K562 (cell line): ENCODE measurements around the gene FRMD4B. TPM values are rescaled to one million over a fixed set of nuclear protein-coding genes. Genes with fewer than 3 reads are reported as not detected.

ENCODE experiments used
- ATAC-seq: fragments of 200-7000 bp; cut with Tn5 transposase; 3 replicates; pipeline ENCODE4 v1.9.1; 2020; ENCODE audit warnings: moderate library complexity
- BruUV-seq: library from RNA; stranded (reverse); fragments of 400-500 nt; replicated peaks from 2 replicates; lab custom pipeline; 2021; lab: Mats Ljungman, UMichigan
- CTCF ChIA-PET: fragments of 300-600 bp; formaldehyde crosslinking; extraction: SDS; loops from one replicate; lab custom pipeline; 2021; ENCODE audit warnings: low intra/inter-chr PET ratio; lab: Yijun Ruan, JAX
- POLR2A ChIA-PET: fragments of 300-600, 350-650 bp; sonication (Branson Sonifier 250); formaldehyde crosslinking; extraction: SDS; loops from one replicate; lab custom pipeline; 2021; ENCODE audit warnings: antibody characterized with exemption, inconsistent platforms; lab: Yijun Ruan, JAX
- DNase-seq, 4 experiments: peaks; one replicate each; pipeline versions ENCODE4 v3.0.0 to v3.0.0-alpha.2; 2011 to 2018; ENCODE audit warnings: low spot score in 3 of 4, mixed read lengths in 3 of 4; ENCODE audit errors: extremely low read depth in 1 of 4
- FAIRE-seq: peaks from 2 replicates; lab custom pipeline; 2011; peaks lifted over from hg19 to GRCh38; lab: Jason Lieb, UNC
- H2AFZ ChIP-seq: 2 replicates; pipeline ENCODE4 v1.6.0; 2011; ENCODE audit warnings: low read depth, low read length, control low read depth, inconsistent platforms
- H3K27ac ChIP-seq: fragments of 200-600 bp; 3 replicates; pipeline ENCODE4 v1.8.0; 2011; ENCODE audit warnings: low read depth, mild to moderate bottlenecking, control low read depth, inconsistent platforms, low read length, moderate library complexity, mixed read lengths; ENCODE audit errors: extremely low read depth
- H3K27me3 ChIP-seq, 2 experiments: fragments of 300-600 bp in 1 of 2; 2 replicates in 1 of 2; 3 replicates in 1 of 2; pipeline versions ENCODE4 v1.6.0 to v1.8.0; 2011; ENCODE audit warnings: inconsistent platforms in 2 of 2, low read length in 2 of 2, mild to moderate bottlenecking in 1 of 2, mixed read lengths in 1 of 2, moderate library complexity in 1 of 2; ENCODE audit not compliant: control insufficient read depth in 2 of 2, insufficient read depth in 2 of 2
- H3K36me3 ChIP-seq: fragments of 300-600 bp; 3 replicates; pipeline ENCODE4 v1.8.0; 2011; ENCODE audit warnings: mild to moderate bottlenecking, low read length, inconsistent platforms; ENCODE audit not compliant: control insufficient read depth, insufficient read depth
- H3K4me1 ChIP-seq, 2 experiments: fragments of 200-600 bp in 1 of 2; replicated peaks in 1 of 2; 2 replicates in 1 of 2; 3 replicates in 1 of 2; pipeline versions ENCODE4 v1.5.1 to v1.8.0; 2011; ENCODE audit warnings: inconsistent platforms in 2 of 2, low read length in 2 of 2, mild to moderate bottlenecking in 1 of 2, mixed read lengths in 1 of 2, moderate library complexity in 1 of 2; ENCODE audit not compliant: control insufficient read depth in 2 of 2, insufficient read depth in 2 of 2
- H3K4me2 ChIP-seq: 2 replicates; pipeline ENCODE4 v1.6.1; 2011; ENCODE audit warnings: low read length, control low read depth, inconsistent platforms, mixed read lengths; ENCODE audit not compliant: insufficient read depth
- H3K4me3 ChIP-seq: fragments of 200-600 bp; sonication (generic), shearing (Covaris generic); 2 replicates; pipeline ENCODE4 v1.5.1; 2016; ENCODE audit warnings: control low read depth, inconsistent platforms
- H3K79me2 ChIP-seq: fragments of 200-600 bp; 3 replicates; pipeline ENCODE4 v1.8.0; 2011; ENCODE audit warnings: low read length, inconsistent platforms; ENCODE audit not compliant: control insufficient read depth, insufficient read depth
- H3K9ac ChIP-seq, 2 experiments: 2 replicates each; pipeline versions ENCODE4 v1.6.0 to v1.6.1; 2011; ENCODE audit warnings: low read depth in 2 of 2, low read length in 2 of 2, control low read depth in 1 of 2, inconsistent platforms in 1 of 2, mild to moderate bottlenecking in 1 of 2, mixed read lengths in 1 of 2; ENCODE audit not compliant: insufficient read depth in 1 of 2
- H3K9me1 ChIP-seq: one replicate; pipeline ENCODE4 v1.6.0; 2011; ENCODE audit warnings: inconsistent platforms, mild to moderate bottlenecking, low read length, moderate library complexity; ENCODE audit not compliant: control insufficient read depth, insufficient read depth
- H3K9me3 ChIP-seq: replicated peaks from 2 replicates; pipeline ENCODE4 v1.5.1; 2011; ENCODE audit warnings: low read depth, low read length, inconsistent platforms; ENCODE audit not compliant: control insufficient read depth, insufficient read depth
- H4K20me1 ChIP-seq: replicated peaks from 2 replicates; pipeline ENCODE4 v1.6.1; 2011; ENCODE audit warnings: low read length, inconsistent platforms, mixed read lengths; ENCODE audit not compliant: control insufficient read depth, insufficient read depth
- ATF1 ChIP-seq, 2 experiments: fragments of 450-650 bp in 1 of 2; IDR thresholded peaks; 2 replicates each; pipeline ENCODE4 v1.6.1; 2016; ENCODE audit warnings: missing compliant biosample characterization in 1 of 2, missing genetic modification characterization in 1 of 2
- ATF7 ChIP-seq: fragments of 450-650 bp; IDR thresholded peaks from 2 replicates; pipeline ENCODE4 v1.7.1; 2014; ENCODE audit warnings: mild to moderate bottlenecking, moderate library complexity
- BHLHE40 ChIP-seq: IDR thresholded peaks from 2 replicates; pipeline ENCODE4 v1.6.1; 2011; ENCODE audit warnings: low read length, improper control_type of control experiment
- DACH1 ChIP-seq: fragments of 450-650 bp; IDR thresholded peaks from 2 replicates; pipeline ENCODE4 v1.6.1; 2018; ENCODE audit not compliant: partially characterized antibody
- FOXO4 ChIP-seq: fragments of 450-650 bp; formaldehyde crosslinking; IDR thresholded peaks from 2 replicates; pipeline ENCODE4 v1.4.0; 2020; ENCODE audit warnings: mild to moderate bottlenecking, moderate library complexity
- GTF3C2 ChIP-seq: IDR thresholded peaks from 3 replicates; pipeline ENCODE4 v1.6.1; 2011; ENCODE audit warnings: borderline replicate concordance, mild to moderate bottlenecking, moderate library complexity; ENCODE audit not compliant: insufficient read length; ENCODE audit errors: extremely low read depth
- NR2F6 ChIP-seq: fragments of 450-650 bp; formaldehyde crosslinking; IDR thresholded peaks from 2 replicates; pipeline ENCODE4 v1.4.0; 2020; ENCODE audit warnings: mild to moderate bottlenecking
- POLR2AphosphoS5 ChIP-seq: IDR thresholded peaks from 2 replicates; pipeline ENCODE4 v1.6.1; 2011; ENCODE audit warnings: mild to moderate bottlenecking, low read depth, low read length, moderate library complexity; ENCODE audit not compliant: control insufficient read depth, insufficient read depth
- TARDBP ChIP-seq: fragments of 450-650 bp; IDR thresholded peaks from 2 replicates; pipeline ENCODE4 v1.6.1; 2016
- THRA ChIP-seq: fragments of 450-650 bp; IDR thresholded peaks from 2 replicates; pipeline ENCODE4 v1.6.1; 2017; ENCODE audit warnings: mild to moderate bottlenecking, moderate library complexity
- ZFP36 ChIP-seq: fragments of 150-350 bp; IDR thresholded peaks from 2 replicates; pipeline ENCODE4 v1.6.1; 2018; ENCODE audit warnings: low read length, low read depth; ENCODE audit not compliant: partially characterized antibody
- ZNF175 ChIP-seq: fragments of 200-800 bp; sonication (Bioruptor generic); IDR thresholded peaks from 2 replicates; pipeline ENCODE4 v1.6.1; 2016; ENCODE audit warnings: low read depth, mild to moderate bottlenecking, missing genetic modification characterization, missing compliant biosample characterization
- WGBS: fragments of 100-300 bp; shearing (Covaris generic); methylation state at CpG from one replicate; pipeline ENCODE4 v1.1.6; 2016; ENCODE audit warnings: low coverage, mixed read lengths; ENCODE audit not compliant: insufficient coverage; ENCODE audit errors: missing lambda C conversion rate; 5-methylcytosine and 5-hydroxymethylcytosine counted together
- in situ Hi-C: fragments of 300-500 bp; cut with MboI; formaldehyde crosslinking; loops from 4 replicates; pipeline ENCODE4 v1.15.0; 2018; ENCODE audit warnings: inconsistent platforms, mixed read lengths
- intact Hi-C: fragments of 100-400 bp; cut with micrococcal nuclease; formaldehyde crosslinking; loops from 2 replicates; pipeline ENCODE4 v1.14.2; 2022
- polyA plus RNA-seq, 8 experiments: library from polyadenylated mRNA; depleted of rRNA in 4 of 8; stranded (reverse) in 5 of 8; unstranded in 3 of 8; fragments of >200 nt; fragmentation: Nextera tagmentation in 2 of 8; fragmentation: Illumina TruSeq in 1 of 8; extraction: Ambion mirVana in 2 of 8; extraction: Trizol in 1 of 8; gene quantifications; 2 replicates each; pipeline versions ENCODE4 v1.2.1 to v1.2.3, GENCODE V29; 2011 to 2014; ENCODE audit warnings: inconsistent platforms in 1 of 8, missing spikeins in 1 of 8
- total RNA-seq, 7 experiments: library from RNA; depleted of rRNA in 6 of 7; stranded (reverse); fragments of >200 nt in 6 of 7; fragmentation: Illumina TruSeq in 2 of 7; extraction: Trizol in 2 of 7; gene quantifications; 2 replicates each; pipeline versions ENCODE4 v1.2.1 to v1.2.3, GENCODE V29; 2011 to 2021; ENCODE audit warnings: low replicate concordance in 1 of 7
- TF ChIP-seq, protein P1 (sequence below): sonication (generic); formaldehyde crosslinking; IDR thresholded peaks from 2 replicates; pipeline ENCODE4 v1.8.1; 2023; ENCODE audit warnings: mild to moderate bottlenecking, missing genetic modification reagents
- TF ChIP-seq, protein P2 (sequence below): fragments of 450-650 bp; IDR thresholded peaks from 2 replicates; pipeline ENCODE4 v1.6.1; 2018; ENCODE audit warnings: mild to moderate bottlenecking, low read depth; ENCODE audit not compliant: partially characterized antibody

Gene FRMD4B
- total and polyA plus RNA-seq, 9 of the 15 experiments (the other 6 are each of a cell fraction or from before 2014, with no cell fraction given): 0.03 to 0.09 (median 0.04) TPM; not detected in 3

- intact Hi-C loops: no loop called here
- H3K27me3 ChIP-seq: peaks cover 0 to 5% of the 10 kb centered on the region in 2 experiments; a peak in 1 of 5 replicates
- ChIA-PET CTCF (no interaction called here), POLR2A (no interaction called here)
- no peaks in the 10 kb centered on the region for H3K36me3 ChIP-seq
- DNase-seq: no peak
- 3% methylated on average over 10 of the region's 10 CpGs for WGBS
- FAIRE-seq: no peak
- no peaks in the 10 kb centered on the region for H4K20me1 ChIP-seq
- no peak overlapping the region for H2AFZ ChIP-seq
- no TSS peak for BruUV-seq
- no peak for ATAC-seq
- H3K4me2 ChIP-seq: no peak overlapping the region
- H3K4me1 ChIP-seq: no peaks in the 10 kb centered on the region
- H3K27ac ChIP-seq: no peak overlapping the region
- H3K9me3 ChIP-seq: no peaks in the 10 kb centered on the region
- in situ Hi-C loops: no loop called here
- no peaks in the 10 kb centered on the region for H3K79me2 ChIP-seq
- no peaks in the 10 kb centered on the region for H3K9me1 ChIP-seq
- no peak overlapping the region for H3K9ac ChIP-seq
- H3K4me3 ChIP-seq: no peak overlapping the region
- TF ChIP-seq POLR2AphosphoS5 (no peak), TARDBP (no peak), ATF1 (CRISPR knock-in tag; IDR thresholded peaks at IDR 0.05) (no peak), ATF1 (tag; IDR thresholded peaks at IDR 0.05) (no peak), BHLHE40 (no peak), FOXO4 (CRISPR knock-in tag) (no peak), NR2F6 (CRISPR knock-in tag) (no peak), ZFP36 (no peak), ATF7 (no peak), DACH1 (no peak), THRA (no peak), ZNF175 (CRISPR knock-in tag) (no peak), GTF3C2 (no peak)
- TF ChIP-seq, protein P1, sequence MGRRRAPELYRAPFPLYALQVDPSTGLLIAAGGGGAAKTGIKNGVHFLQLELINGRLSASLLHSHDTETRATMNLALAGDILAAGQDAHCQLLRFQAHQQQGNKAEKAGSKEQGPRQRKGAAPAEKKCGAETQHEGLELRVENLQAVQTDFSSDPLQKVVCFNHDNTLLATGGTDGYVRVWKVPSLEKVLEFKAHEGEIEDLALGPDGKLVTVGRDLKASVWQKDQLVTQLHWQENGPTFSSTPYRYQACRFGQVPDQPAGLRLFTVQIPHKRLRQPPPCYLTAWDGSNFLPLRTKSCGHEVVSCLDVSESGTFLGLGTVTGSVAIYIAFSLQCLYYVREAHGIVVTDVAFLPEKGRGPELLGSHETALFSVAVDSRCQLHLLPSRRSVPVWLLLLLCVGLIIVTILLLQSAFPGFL (CRISPR knock-in tag): no peak
- TF ChIP-seq, protein P2, sequence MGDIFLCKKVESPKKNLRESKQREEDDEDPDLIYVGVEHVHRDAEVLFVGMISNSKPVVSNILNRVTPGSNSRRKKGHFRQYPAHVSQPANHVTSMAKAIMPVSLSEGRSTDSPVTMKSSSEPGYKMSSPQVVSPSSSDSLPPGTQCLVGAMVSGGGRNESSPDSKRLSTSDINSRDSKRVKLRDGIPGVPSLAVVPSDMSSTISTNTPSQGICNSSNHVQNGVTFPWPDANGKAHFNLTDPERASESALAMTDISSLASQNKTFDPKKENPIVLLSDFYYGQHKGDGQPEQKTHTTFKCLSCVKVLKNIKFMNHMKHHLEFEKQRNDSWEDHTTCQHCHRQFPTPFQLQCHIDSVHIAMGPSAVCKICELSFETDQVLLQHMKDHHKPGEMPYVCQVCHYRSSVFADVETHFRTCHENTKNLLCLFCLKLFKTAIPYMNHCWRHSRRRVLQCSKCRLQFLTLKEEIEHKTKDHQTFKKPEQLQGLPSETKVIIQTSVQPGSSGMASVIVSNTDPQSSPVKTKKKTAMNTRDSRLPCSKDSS: no peak
Measured at GRCh38 chr3:69330891-69331400, 54.9 kb downstream of the FRMD4B start.
